GM12878 (cell line): ENCODE measurements around the gene SOCS1.

Experiments used
- HDAC2 ChIP-seq: fragments of 200-600 bp; sonication (generic); IDR thresholded peaks from 2 replicates; pipeline ENCODE4 v1.6.1; 2017
- MEF2A ChIP-seq: IDR thresholded peaks from 2 replicates; pipeline ENCODE4 v1.6.1; 2011; ENCODE audit warnings: low read depth, mild to moderate bottlenecking, low read length, moderate library complexity; ENCODE audit not compliant: insufficient read depth
- NR2C2 ChIP-seq: IDR thresholded peaks from 2 replicates; pipeline ENCODE4 v1.6.1; 2011; ENCODE audit warnings: borderline replicate concordance, low read depth; ENCODE audit not compliant: control insufficient read depth, insufficient read length
- NR2F1 ChIP-seq: fragments of 450-650 bp; conservative IDR thresholded peaks from 2 replicates; pipeline ENCODE4 v1.6.1; 2017; ENCODE audit warnings: mild to moderate bottlenecking
- RBBP5 ChIP-seq: fragments of 200-600 bp; sonication (generic); conservative IDR thresholded peaks from 2 replicates; pipeline ENCODE4 v1.6.1; 2016
- TF ChIP-seq, protein P1 (sequence below), 3 experiments: IDR thresholded peaks in 2 of 3; conservative IDR thresholded peaks in 1 of 3; 2 replicates each; pipeline ENCODE4 v1.5.1; 2011; ENCODE audit warnings: low read depth in 3 of 3, low read length in 3 of 3, mild to moderate bottlenecking in 3 of 3, control low read depth in 2 of 3, moderate library complexity in 2 of 3, inconsistent platforms in 1 of 3, mixed read lengths in 1 of 3; ENCODE audit not compliant: control insufficient read depth in 2 of 3, insufficient read depth in 1 of 3; ENCODE audit errors: extremely low read depth in 1 of 3

GRCh38 chr16:11290102-11290893, 34.3 kb upstream of the SOCS1 start:
- TF ChIP-seq, protein P1, sequence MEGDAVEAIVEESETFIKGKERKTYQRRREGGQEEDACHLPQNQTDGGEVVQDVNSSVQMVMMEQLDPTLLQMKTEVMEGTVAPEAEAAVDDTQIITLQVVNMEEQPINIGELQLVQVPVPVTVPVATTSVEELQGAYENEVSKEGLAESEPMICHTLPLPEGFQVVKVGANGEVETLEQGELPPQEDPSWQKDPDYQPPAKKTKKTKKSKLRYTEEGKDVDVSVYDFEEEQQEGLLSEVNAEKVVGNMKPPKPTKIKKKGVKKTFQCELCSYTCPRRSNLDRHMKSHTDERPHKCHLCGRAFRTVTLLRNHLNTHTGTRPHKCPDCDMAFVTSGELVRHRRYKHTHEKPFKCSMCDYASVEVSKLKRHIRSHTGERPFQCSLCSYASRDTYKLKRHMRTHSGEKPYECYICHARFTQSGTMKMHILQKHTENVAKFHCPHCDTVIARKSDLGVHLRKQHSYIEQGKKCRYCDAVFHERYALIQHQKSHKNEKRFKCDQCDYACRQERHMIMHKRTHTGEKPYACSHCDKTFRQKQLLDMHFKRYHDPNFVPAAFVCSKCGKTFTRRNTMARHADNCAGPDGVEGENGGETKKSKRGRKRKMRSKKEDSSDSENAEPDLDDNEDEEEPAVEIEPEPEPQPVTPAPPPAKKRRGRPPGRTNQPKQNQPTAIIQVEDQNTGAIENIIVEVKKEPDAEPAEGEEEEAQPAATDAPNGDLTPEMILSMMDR (IDR thresholded peaks at IDR 0.05 in 2 of 3, conservative IDR thresholded peaks at IDR 0.05 in 1 of 3; ENCODE audit: control insufficient read depth in 2 of 3, extremely low read depth in 1 of 3, insufficient read depth in 1 of 3, low read depth in 3 of 3, low read length in 3 of 3) = no peak
- TF ChIP-seq MEF2A (no peak), NR2C2 (no peak), RBBP5 (no peak), NR2F1 (no peak), HDAC2 (no peak)
